Activated CD8-positive, alpha-beta T cell treated with anti-CD3 and anti-CD28 coated beads for 36 hours (primary cell): Measurements from ENCODE around the gene TBC1D3I. TPM values are rescaled to one million over a fixed set of nuclear protein-coding genes. Genes with fewer than 3 reads are reported as not detected.
"Not testable (repeated sequence)": the region's sequence is repeated elsewhere in the genome, so short reads cannot be mapped to it uniquely, and the experiment has no call there.

Experiments used
- ATAC-seq: fragments of 200-7000 bp; cut with Tn5 transposase; one replicate; pipeline ENCODE4 v1.10.0; 2021; ENCODE audit warnings: mild to moderate bottlenecking, moderate library complexity
- CTCF ChIA-PET: fragments of 350-600 bp; sonication (Branson Sonifier 250); formaldehyde crosslinking; loops from one replicate; lab custom pipeline; 2021; ENCODE audit warnings: antibody characterized with exemption; lab: Charles Lee
- POLR2A ChIA-PET: fragments of 350-600 bp; sonication (Branson Sonifier 250); formaldehyde crosslinking; loops from one replicate; lab custom pipeline; 2021; ENCODE audit warnings: antibody characterized with exemption; lab: Charles Lee
- DNase-seq: peaks from one replicate; pipeline ENCODE4 v3.0.0-alpha.2; 2020
- H3K27ac Mint-ChIP-seq: one replicate; pipeline ENCODE4 v1.8.0; 2021; ENCODE audit warnings: mild to moderate bottlenecking, mixed read lengths
- H3K27me3 Mint-ChIP-seq: one replicate; pipeline ENCODE4 v1.8.0; 2021; ENCODE audit warnings: mixed read lengths
- H3K36me3 Mint-ChIP-seq: one replicate; pipeline ENCODE4 v1.8.0; 2021; ENCODE audit warnings: low read depth, mixed read lengths
- H3K4me1 Mint-ChIP-seq: one replicate; pipeline ENCODE4 v1.8.0; 2021; ENCODE audit warnings: low read depth, mixed read lengths
- H3K4me3 Mint-ChIP-seq: one replicate; pipeline ENCODE4 v1.8.0; 2021; ENCODE audit warnings: mild to moderate bottlenecking, moderate library complexity, mixed read lengths
- H3K9me3 Mint-ChIP-seq: one replicate; pipeline ENCODE4 v1.8.0; 2021; ENCODE audit warnings: mixed read lengths
- CTCF ChIP-seq: fragments of 200-600 bp; IDR thresholded peaks from one replicate; pipeline ENCODE4 v1.8.0; 2022; ENCODE audit warnings: antibody characterized with exemption, mild to moderate bottlenecking
- intact Hi-C: fragments of 100-400 bp; cut with micrococcal nuclease; formaldehyde crosslinking; loops from one replicate; pipeline ENCODE4 v1.10.0; 2022
- total RNA-seq, 2 experiments: library from RNA; stranded (reverse); gene quantifications; one replicate each; pipeline ENCODE4 v1.2.3, GENCODE V29; 2021

The TBC1D3I gene
- total RNA-seq, 2 experiments from 2014 or later: 0.38 to 0.45 TPM

GRCh38 chr17:36209575-36209974 is 54.8 kb downstream of the TBC1D3I start:
- H3K27me3 Mint-ChIP-seq: peaks cover 13% of the 10 kb centered on the region
- H3K4me3 Mint-ChIP-seq: no peak overlapping the region
- H3K36me3 Mint-ChIP-seq: no peaks in the 10 kb centered on the region
- no peak overlapping the region for H3K27ac Mint-ChIP-seq
- no peak for TF ChIP-seq CTCF
- DNase-seq (no peak), ATAC-seq (no peak)
- peaks cover 33% of the 10 kb centered on the region for H3K4me1 Mint-ChIP-seq
- no peaks in the 10 kb centered on the region for H3K9me3 Mint-ChIP-seq
- ChIA-PET POLR2A (no interaction called here), CTCF (no interaction called here)
- intact Hi-C loops: no loop called here

- CTCF ChIA-PET, H3K36me3 Mint-ChIP-seq, H3K27ac Mint-ChIP-seq, ATAC-seq, H3K27me3 Mint-ChIP-seq, H3K9me3 Mint-ChIP-seq, H3K4me3 Mint-ChIP-seq, DNase-seq, POLR2A ChIA-PET, intact Hi-C loops: not testable (repeated sequence)
- peaks cover 32% of the 10 kb centered on the region for H3K4me1 Mint-ChIP-seq
Observed at GRCh38 chr17:36207383-36207782, 57.0 kb downstream of the TBC1D3I start.

- DNase-seq, POLR2A ChIA-PET, CTCF ChIA-PET, H3K36me3 Mint-ChIP-seq, H3K4me3 Mint-ChIP-seq, H3K9me3 Mint-ChIP-seq, intact Hi-C loops: not testable (repeated sequence)
- Mint-ChIP-seq H3K27ac (peak overlapping the region; percentile 9), H3K27me3 (peaks cover 12% of the 10 kb centered on the region), H3K4me1 (peaks cover 42% of the 10 kb centered on the region)
- ATAC-seq: peak; percentile 64
Observed at GRCh38 chr17:36206486-36206821, 57.9 kb downstream of the TBC1D3I start.

GRCh38 chr17:36205637-36206485 is 58.5 kb downstream of the TBC1D3I start:
- H3K4me1 Mint-ChIP-seq: peaks cover 44% of the 10 kb centered on the region
- no peak overlapping the region for H3K4me3 Mint-ChIP-seq
- DNase-seq (no peak), ATAC-seq (no peak)
- no peak for TF ChIP-seq CTCF
- CTCF ChIA-PET: no interaction called here
- intact Hi-C loops: no loop called here
- no peaks in the 10 kb centered on the region for H3K9me3 Mint-ChIP-seq
- H3K27ac Mint-ChIP-seq: peak overlapping the region; percentile 39
- peaks cover 12% of the 10 kb centered on the region for H3K27me3 Mint-ChIP-seq
- no peaks in the 10 kb centered on the region for H3K36me3 Mint-ChIP-seq
- POLR2A ChIA-PET: no interaction called here

GRCh38 chr17:36204724-36205500 is 59.5 kb downstream of the TBC1D3I start:
- H3K27ac Mint-ChIP-seq: no peak overlapping the region
- H3K4me3 Mint-ChIP-seq: no peak overlapping the region
- H3K27me3 Mint-ChIP-seq: peaks cover 12% of the 10 kb centered on the region
- intact Hi-C loops: no loop called here
- H3K36me3 Mint-ChIP-seq: no peaks in the 10 kb centered on the region
- TF ChIP-seq CTCF: no peak
- ChIA-PET CTCF (no interaction called here), POLR2A (no interaction called here)
- peaks cover 45% of the 10 kb centered on the region for H3K4me1 Mint-ChIP-seq
- ATAC-seq: no peak
- DNase-seq: no peak
- no peaks in the 10 kb centered on the region for H3K9me3 Mint-ChIP-seq

Other genes with a start within 250 kb of the TBC1D3I start
- gene CCL23, start 246.6 kb downstream of the TBC1D3I start, total RNA-seq: not detected
- gene CCL18, start 200.3 kb downstream of the TBC1D3I start, total RNA-seq: not detected
- gene CCL3, start 174.4 kb downstream of the TBC1D3I start, total RNA-seq: 100 to 1,000 TPM; 230 to 253 TPM
- gene CCL4, start 160.7 kb downstream of the TBC1D3I start, total RNA-seq: 100 to 1,000 TPM; 287 to 290 TPM
- gene TBC1D3B, start 87.9 kb downstream of the TBC1D3I start, total RNA-seq: 1 to 10 TPM; 6.6 to 9.0 TPM
- gene CCL3L1, start 67.8 kb downstream of the TBC1D3I start, total RNA-seq: 10 to 100 TPM; 33.8 to 35.1 TPM
- 100 to 1,000 TPM in 1 of 2 experiments, 10 to 100 TPM in 1; 95.1 to 102 TPM for gene CCL4L2, start 53.5 kb downstream of the TBC1D3I start, total RNA-seq
- gene TBC1D3G, start 59.3 kb upstream of the TBC1D3I start, total RNA-seq: not detected
- not detected for gene TBC1D3H, start 123.9 kb upstream of the TBC1D3I start, total RNA-seq
- 10 to 100 TPM; 46.5 to 50.5 TPM for gene ZNHIT3, start 222.1 kb upstream of the TBC1D3I start, total RNA-seq